Measurements from ENCODE around the gene ARHGAP6.

DNA sequence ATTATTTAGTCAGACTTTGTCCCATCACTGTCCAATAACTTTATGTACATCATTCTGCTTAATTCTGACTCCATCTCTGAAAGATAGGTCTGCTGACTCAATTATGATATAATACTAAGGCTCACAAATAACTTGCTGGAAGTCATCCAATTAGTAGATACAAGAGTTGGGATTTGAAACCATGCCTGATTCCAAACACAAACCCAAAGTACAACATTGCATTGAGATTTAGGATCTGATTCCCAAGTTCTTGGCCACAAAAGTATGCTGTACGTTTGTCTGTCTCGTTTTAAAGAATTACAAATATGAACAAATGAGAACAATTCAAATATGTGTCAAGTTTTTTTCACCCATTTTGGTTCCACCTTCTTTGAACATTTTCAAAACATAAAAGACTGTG, 263.8 kb downstream of the ARHGAP6 start:
- no peak for TF ChIP-seq CTCF (IDR thresholded peaks at IDR 0.05)
- TF ChIP-seq POLR2A (IDR thresholded peaks at IDR 0.05): no peak
